GM19239 (cell line): ENCODE measurements around the gene CDK4.
"Not testable (repeated sequence)": the region's sequence is repeated elsewhere in the genome, so short reads cannot be mapped to it uniquely, and the experiment has no call there.

Source experiments
- DNase-seq: peaks from one replicate; pipeline ENCODE4 v3.0.0; 2011; ENCODE audit warnings: low spot score; ENCODE audit not compliant: insufficient read length
- FAIRE-seq: peaks from 2 replicates; lab custom pipeline; 2011; peaks lifted over from hg19 to GRCh38; lab: Jason Lieb, UNC

The CDK4 gene

DNA sequence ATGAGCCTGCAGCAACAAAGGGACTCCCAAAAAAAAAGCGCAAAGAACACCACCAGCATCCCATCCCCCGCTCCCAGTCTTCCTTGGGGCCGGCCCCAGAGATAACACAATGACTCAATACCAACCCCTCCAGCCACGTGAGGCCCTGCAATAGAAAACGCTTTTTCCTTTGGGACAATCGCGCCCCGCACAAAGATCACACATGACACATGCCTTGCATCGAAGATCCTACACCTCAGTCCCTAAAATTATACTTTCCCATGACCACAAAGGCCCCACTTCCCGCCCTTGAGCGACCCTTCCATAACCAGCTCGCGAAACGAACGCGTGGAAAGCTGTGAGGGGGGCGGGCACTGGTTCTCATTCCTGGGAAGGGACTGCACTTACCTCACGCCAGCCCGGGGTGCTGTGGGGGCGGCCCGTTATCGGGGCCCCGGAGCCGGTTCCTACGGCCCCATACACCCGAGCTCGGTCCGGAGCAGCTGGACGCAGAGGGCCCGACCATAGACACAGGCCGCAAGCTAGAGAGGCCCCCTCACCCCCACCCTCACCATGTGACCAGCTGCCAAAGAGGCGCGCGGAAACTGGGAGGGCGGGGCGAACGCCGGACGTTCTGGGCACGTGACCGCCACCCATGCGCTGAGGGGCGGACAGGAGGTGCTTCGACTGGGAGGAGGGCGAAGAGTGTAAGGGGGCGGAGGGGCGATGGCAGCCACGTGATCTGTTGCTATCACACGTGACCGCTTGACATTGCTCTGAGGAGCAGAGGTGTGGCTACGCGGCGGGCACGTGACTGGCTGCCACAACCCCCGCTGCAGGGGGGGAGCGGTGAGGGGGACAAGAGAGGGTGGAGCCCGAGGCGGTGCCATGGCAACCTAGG lies at the start of gene CDK4:
Gene CDK4 (minus strand): TSS at position 523 of the 880 bp plus-strand sequence. CDS start 593 bp downstream, outside the sequence.
- peak; percentile 96 for DNase-seq
- FAIRE-seq: peak; percentile 98

DNA sequence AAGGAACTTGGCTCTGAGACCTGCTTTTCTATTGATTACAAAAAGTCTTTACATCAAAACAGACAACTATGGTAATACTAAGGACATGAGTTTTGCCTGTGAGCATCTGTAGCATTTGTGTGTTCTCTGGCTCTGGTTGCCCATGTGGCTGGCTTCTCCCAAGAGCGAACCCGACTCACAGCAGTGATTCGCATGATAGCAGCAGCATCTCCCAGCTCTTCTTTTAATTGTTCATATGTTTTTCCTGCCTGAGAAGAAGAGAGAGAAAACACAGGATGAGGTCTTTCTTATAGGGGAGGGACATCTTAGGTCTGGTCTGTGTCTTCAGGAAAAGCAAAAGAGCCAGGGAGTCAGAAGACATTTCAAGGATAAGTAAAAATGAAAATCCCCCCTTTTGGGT lies 48.9 kb upstream of the CDK4 start:
- DNase-seq: no peak
- FAIRE-seq: no peak

DNA sequence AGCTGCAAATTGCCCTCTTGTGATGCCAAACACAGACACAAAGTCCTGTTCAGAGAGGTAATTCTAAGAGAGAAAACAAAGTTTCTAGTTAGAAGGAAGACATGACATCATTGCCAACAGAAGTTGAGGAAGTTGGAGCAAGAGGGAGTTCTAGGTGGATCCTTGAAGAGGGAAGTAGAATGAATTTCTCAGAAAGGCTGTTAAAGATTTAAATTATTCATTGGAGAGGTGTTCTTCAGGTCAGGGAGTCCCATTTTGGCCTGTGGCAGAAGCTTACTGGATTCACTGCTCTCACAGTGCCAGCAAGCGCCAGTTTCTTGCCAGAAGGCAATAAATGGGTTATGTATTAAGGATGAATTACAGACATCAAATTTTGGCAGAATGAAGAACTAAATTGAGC lies 45.8 kb upstream of the CDK4 start:
- no peak for DNase-seq
- no peak for FAIRE-seq

DNA sequence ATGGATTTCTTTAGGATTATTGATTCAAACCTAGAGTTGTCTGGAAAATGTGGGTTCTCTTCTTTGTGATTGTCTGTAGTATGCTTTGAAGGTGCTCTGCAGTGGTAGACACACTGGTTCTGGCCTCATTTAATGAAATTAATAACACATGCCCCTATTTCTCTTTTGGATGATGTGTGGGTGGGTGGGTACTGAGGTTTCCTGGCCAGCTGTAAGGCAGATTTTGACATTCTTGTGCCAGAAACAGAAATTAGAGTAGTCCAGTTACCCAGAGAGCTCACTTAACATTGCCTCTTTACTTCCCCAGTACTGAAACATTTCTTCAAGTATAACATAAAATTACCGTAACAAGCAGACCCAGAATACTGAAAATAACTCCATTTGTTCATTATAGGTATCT lies 44.9 kb upstream of the CDK4 start:
- no peak for FAIRE-seq

DNA sequence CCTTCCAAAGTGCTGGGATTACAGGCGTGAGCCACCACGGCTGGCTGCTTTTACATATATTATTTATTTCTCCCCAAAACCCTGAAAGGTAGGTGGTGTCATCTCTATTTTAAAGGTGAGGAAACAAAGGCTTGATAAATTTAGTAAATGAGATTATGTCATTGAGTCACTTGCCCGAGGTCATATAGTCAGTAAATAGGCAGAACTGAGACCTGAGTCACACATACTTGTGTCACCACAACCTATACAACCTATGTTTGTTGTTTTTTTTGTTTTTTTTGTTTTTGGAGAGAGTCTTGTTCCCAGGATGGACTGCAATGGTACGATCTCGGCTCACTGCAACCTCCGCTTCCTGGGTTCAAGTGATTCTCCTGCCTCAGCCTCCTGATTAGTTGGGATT lies 43.2 kb upstream of the CDK4 start:
- FAIRE-seq (no peak), DNase-seq (no peak)

More for the DNA sequence above, 44.9 kb upstream of the CDK4 start:
- no peak for DNase-seq

DNA sequence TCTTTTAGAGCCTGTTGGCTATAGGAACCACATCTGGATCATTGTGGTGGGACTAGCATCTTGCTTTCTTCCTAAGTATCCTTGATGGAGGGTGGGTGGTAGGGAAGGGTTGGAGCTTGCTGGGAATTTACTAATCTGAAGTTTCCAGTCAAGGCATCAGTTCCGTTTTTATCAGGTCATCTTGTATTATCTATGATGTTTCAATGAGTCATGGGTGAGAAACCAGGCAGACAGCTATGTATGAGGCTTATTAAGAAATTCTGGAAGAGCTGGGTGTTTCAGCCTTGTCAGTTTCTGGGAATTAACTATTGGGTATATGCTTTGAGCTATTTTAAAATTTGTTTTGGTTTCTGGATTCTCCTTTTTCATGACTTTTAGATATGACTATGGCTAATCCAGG lies 41.8 kb upstream of the CDK4 start:
- FAIRE-seq (no peak), DNase-seq (no peak)

DNA sequence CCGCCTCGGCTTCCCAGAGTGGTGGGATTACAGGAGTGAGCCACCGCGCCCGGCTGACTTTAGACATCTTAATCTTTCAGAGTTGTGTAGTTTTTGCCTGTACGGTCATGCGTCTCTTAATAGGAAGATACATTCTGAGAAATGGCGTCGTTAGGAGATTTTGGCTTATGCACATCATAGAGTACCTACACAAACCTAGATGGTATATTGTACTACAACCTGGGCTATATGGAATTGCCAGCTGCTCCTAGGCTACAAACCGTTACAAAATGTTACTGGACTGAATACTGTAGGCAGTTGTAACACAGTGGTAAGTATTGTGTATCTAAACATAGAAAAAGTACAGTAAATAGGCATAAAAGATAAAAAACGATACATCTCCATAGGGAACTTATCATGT lies 31.8 kb upstream of the CDK4 start:
- DNase-seq: no peak
- no peak for FAIRE-seq

DNA sequence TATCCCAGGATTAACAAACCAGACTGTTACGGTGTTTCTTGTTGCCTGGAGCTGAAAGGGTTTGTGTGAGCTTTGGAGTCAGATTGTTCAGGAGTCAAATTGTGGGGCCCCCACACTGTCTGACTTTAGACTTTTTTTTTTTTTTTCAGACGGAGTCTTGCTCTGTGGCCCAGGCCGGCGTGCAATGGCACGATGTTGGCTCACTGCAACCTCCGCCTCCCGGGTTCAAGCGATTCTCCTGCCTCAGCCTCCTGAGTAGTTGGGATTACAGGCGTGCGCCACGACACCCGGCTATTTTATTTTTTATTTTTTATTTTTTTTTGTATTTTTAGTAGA lies 31.3 kb upstream of the CDK4 start:
- DNase-seq: no peak
- no peak for FAIRE-seq

DNA sequence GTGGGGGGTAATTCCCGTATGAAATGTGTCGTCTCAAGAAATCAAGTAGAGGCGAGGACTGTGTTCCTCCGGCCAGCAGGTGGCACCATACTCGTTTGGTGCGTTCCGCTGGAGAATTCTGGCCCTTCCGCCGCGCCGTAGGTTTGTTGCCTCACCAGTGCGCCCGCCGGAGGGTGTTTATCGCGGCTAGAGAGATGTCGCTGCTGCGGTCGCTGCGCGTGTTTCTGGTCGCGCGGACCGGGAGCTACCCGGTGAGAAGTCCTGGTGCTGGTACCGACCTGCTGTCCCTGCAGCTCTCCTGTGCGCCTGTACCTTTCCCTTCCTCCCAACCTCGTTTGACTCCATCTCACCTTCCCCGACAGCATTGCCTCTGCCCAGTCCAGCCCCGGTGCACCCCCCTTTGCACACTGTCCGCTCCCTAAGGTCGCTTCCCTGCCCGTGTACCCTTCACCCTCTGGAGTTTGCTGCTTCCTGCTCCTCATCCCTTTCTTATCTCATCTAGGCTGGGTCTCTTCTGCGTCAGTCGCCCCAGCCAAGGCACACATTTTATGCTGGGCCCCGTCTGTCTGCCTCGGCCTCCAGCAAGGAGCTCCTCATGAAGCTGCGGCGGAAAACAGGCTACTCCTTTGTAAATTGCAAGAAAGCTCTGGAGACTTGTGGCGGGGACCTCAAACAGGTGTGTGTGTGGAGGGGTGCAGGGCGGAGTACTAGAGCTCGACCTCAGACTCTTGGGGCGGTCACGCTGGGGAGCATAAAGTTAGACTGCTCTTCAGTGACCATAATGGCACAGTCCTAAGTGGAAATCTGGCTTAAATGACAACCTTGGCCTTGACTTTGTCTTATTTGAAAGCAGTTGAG lies 30.7 kb upstream of the CDK4 start, which contains the start of gene TSFM:
Gene TSFM (plus strand): TSS at position 180 of the 858 bp plus-strand sequence. CDS start 15 bp downstream, at position 195.
- DNase-seq (peak; percentile 73), FAIRE-seq (peak; percentile 91)

DNA sequence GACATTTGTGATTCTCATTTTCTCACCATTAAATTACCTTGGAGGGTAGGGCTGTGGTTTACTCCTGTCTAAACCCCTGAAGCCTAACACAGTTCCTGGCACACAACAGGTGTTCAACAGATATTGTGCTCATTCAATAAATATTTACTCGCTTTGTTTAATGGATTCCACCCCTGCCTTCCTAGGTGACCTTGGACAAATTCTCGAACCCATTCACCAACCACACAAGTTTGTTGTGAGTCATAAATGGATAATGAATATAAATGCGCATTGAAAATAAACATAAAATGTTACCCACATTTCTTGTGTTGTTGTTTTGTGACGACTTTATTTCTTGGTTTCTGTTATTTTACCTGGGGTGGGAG lies 30.1 kb upstream of the CDK4 start:
- FAIRE-seq (no peak), DNase-seq (no peak)

DNA sequence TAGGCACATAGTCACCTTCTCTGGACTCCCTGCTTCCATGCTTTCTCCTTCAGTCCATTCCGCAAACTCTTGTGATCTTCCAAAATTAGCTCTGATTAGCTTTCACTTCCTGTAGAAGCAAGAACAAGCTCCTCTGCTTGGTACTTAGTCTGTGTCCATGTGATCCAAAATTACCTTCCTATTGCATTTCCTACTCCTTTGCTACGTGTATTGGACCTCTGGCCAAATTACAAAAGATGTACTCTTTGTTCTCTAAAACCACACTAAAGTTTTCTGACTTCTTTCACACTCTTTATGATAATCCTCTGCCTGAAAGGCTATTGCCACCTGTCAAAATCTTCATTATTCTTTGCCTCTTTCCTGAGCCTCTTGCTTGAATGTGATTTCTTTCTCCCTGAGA lies 29.7 kb upstream of the CDK4 start:
- FAIRE-seq: no peak
- DNase-seq: no peak

DNA sequence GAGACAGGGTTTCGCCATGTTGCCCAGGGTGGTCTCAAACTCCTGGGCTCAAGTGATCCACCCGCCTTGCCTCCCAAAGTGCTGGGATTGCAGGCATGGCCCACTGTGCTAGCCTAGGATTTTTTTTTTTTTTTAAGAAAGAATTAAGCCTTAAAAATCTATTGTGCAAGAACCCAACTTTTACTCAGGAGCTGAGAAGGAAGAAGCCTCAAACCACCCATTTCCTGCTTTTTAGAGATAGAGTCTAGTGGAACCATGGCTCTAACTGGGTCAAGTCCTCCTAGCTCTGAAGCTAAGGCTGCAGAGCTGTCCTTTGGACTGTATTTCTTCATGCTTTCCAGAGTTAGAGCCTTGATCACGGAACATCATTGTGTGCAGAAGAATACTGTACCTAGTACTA lies 29.1 kb upstream of the CDK4 start:
- DNase-seq: no peak
- FAIRE-seq: no peak

DNA sequence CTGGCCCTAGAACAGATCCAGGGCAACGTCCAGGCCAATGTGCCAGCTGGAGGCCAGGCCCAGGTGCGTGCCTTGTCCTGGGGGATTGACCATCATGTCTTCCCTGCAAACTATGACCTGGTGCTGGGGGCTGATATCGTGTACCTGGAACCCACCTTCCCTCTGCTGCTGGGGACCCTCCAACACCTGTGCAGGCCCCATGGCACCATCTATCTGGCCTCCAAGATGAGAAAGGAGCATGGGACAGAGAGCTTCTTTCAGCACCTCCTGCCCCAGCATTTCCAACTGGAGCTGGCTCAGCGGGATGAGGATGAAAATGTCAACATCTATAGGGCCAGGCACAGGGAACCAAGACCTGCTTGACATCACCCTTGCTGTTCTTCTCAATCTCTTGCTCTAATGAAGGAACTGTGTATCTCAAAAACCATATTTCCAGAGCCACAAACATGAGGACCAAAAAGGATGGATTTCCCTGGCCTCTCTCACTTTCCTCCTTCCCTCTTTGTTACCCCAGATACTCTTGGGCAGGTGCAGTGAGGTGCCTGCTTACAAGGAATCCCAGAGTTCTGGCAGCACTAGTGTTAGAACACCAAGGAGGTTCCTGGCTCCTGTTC lies 28.3 kb upstream of the CDK4 start:
- DNase-seq: no peak
- FAIRE-seq: no peak

DNA sequence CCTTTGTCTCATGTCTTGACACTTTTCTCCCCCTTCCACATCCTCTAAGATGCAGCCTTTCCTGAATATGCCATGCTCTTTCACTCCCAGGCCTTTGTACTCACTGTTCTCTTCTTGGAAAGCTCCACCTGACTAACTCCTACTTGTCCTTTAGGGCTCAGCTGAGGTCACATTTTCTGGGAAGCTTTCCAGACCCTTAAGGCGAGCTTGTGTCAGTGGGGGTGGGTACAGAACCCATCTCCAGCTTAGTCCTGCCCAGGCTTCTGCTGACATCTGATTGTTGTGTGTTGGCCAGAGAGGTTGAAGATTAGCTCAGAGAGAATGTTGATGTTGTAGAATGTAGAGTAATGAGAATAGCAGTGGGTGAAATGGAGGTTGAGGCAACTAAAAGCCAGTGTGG lies 27.6 kb upstream of the CDK4 start:
- FAIRE-seq (no peak), DNase-seq (no peak)

DNA sequence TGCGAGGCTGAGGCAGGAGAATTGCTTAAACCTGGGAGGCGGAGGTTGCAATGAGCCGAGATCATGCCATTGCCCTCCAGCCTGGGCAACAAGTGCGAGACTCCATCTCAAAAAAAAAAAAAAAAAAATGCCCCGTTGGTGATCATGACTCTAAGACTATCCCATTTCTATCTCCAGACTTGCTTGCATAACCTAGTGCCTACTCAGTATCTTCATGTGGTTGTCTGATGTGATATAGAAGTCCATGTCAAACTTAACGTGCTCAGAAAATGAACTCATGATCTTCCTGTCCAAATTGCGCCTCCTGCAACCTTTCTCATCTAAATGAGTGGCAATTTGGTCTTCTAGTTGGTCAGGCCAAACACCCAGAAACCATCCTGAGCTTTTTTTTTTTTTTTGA lies 25.8 kb upstream of the CDK4 start:
- FAIRE-seq (no peak), DNase-seq (no peak)

DNA sequence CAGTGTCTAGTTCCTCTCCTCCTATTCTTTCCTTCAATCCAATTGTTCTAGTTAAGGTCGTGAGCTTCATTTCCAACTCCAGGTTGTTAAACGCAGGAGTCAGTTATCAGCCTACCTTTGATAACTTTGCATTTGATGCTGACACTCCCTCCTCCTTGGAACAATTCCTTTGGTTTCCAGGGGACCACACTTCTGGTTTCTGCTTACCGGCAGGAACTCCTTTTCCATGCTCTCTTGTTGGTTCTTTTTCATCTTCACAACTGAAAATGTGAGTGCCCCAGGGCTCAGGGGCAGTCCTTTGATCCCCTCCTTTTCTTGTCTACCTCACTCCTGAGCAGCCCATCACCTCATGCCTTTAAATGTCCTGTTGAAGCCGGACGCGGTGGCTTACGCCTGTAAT lies 25.3 kb upstream of the CDK4 start:
- FAIRE-seq: no peak
- DNase-seq: no peak

DNA sequence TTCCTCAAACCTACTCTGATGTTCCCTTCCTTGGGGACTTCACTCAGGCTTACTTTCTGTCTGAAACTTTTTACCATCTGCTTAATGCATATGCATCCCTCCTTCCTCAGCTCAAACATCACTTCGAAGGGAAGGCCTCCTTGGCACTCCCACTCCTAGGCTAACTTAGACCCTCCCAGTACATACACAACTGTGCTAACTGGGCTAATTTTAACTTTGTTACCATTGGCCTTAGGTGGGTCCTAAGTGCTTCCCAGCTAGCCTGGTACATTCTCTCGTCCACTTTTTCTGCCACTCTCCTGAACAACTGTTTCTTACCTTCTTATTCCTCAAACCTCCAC lies 24.1 kb upstream of the CDK4 start:
- DNase-seq (no peak), FAIRE-seq (no peak)

DNA sequence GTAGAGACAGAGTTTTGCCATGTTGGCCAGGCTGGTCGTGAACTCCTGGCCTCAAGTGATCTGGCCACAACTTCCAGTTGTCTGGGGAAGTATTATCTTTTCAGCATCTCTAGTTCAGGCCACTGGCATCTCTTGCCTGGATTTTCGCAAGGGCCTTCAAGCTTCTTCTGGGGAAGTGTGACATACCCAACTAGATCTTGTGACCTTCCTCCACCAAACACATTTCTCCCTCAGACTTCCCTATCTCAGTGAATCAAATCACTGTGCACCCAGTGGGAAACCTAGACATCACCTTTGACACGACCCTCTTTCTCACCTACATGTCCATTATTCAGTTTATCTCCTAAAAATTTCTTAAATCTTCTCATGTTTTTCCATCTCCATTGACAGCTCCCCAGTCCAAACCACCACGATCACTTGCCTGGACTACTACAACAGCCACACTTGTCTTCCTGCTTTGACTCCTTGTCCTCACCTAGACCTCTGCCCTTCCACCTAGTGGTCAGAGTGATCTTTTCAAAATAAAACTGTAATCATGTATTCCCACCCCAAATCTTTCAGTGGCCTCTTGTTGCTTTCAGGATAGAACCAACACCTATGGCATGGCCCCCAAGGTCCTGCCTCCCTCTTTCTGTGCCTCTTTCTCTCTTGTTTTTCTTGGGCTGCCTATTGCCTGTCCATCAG lies 23.6 kb upstream of the CDK4 start:
- FAIRE-seq: no peak
- no peak for DNase-seq

DNA sequence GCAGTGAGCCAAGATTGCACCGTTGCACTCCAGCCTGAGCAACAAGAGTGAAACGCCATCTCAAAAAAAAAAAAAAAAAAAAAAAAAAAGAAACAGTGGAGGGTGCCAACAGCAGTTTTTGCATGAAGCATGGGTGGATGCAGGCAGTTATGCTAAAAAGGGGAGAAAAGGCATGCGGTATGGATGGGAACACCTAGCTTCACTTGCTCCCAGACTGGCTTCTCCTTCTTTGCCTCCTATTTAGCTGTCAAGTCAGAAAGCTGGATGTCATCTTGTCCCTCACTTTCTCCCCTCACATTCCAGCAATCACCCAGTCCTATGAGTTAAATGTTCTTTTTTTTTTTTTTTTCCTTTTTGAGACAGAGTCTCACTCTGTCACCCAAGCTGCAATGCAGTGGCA lies 22.9 kb upstream of the CDK4 start:
- DNase-seq: no peak
- FAIRE-seq: no peak

DNA sequence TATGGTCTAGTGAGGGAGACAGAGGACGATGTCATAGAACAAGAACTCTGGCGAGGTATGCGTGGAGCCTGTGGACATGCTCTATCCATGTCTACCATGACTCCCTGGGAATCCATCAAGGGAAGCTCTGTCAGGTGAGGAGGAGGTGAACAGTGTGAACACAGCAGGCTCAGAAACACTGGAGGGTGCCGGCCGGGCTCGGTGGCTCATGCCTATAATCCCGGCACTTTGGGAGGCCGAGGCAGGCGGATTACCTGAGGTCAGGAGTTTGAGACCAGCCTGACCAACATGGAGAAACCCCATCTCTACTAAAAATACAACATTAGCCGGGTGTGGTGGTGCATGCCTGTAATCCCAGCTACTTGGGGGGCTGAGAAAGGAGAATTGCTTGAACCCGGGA lies 22.5 kb upstream of the CDK4 start:
- not testable (repeated sequence) for FAIRE-seq, DNase-seq
